ENCODE results near the gene STX11.

The STX11 gene

GRCh38 chr6:144143878-144144277, 6.4 kb upstream of the STX11 start:
- DNase-seq: no peak

GRCh38 chr6:144144996-144145395, 5.3 kb upstream of the STX11 start:
- DNase-seq: no peak

- DNase-seq: no peak
Observed at GRCh38 chr6:144145541-144145940, 4.8 kb upstream of the STX11 start.

- no peak for DNase-seq
Observed at GRCh38 chr6:144148886-144149285, 1.4 kb upstream of the STX11 start.

GRCh38 chr6:144149558-144149893, 791 bp upstream of the STX11 start:
- DNase-seq: no peak

GRCh38 chr6:144150710-144151657, 667 bp downstream of the STX11 start:
- DNase-seq: no peak

- DNase-seq: no peak
Observed at GRCh38 chr6:144152334-144152900, 2.1 kb downstream of the STX11 start.

GRCh38 chr6:144153260-144153659, 2.9 kb downstream of the STX11 start:
- DNase-seq: no peak

GRCh38 chr6:144153971-144154370, 3.7 kb downstream of the STX11 start:
- no peak for DNase-seq

GRCh38 chr6:144155529-144155928, 5.2 kb downstream of the STX11 start:
- DNase-seq: no peak

- no peak for DNase-seq
Observed at GRCh38 chr6:144156338-144156737, 6.0 kb downstream of the STX11 start.

- DNase-seq: no peak
Observed at GRCh38 chr6:144156991-144157390, 6.7 kb downstream of the STX11 start.

GRCh38 chr6:144158133-144158532, 7.8 kb downstream of the STX11 start:
- DNase-seq: no peak

- no peak for DNase-seq
Observed at GRCh38 chr6:144159223-144159622, 8.9 kb downstream of the STX11 start.

- no peak for DNase-seq
Observed at GRCh38 chr6:144159742-144160141, 9.4 kb downstream of the STX11 start.

GRCh38 chr6:144160431-144161005, 10.2 kb downstream of the STX11 start:
- no peak for DNase-seq

GRCh38 chr6:144161975-144162374, 11.7 kb downstream of the STX11 start:
- DNase-seq: no peak

- DNase-seq: no peak
Observed at GRCh38 chr6:144162977-144163376, 12.7 kb downstream of the STX11 start.

- DNase-seq: no peak
Observed at GRCh38 chr6:144165784-144166183, 15.5 kb downstream of the STX11 start.

GRCh38 chr6:144170044-144170443, 19.7 kb downstream of the STX11 start:
- no peak for DNase-seq

GRCh38 chr6:144171406-144171805, 21.1 kb downstream of the STX11 start:
- DNase-seq: no peak

- no peak for DNase-seq
Observed at GRCh38 chr6:144174006-144174405, 23.7 kb downstream of the STX11 start.

- no peak for DNase-seq
Observed at GRCh38 chr6:144176043-144176442, 25.7 kb downstream of the STX11 start.

- DNase-seq: no peak
Observed at GRCh38 chr6:144177726-144178125, 27.4 kb downstream of the STX11 start.

All from NCI-H187 treated with DMSO at 0.1 percent for 48 hours (cell line).